Measurements from ENCODE around the gene DPY19L2.
"Not testable (repeated sequence)": the region's sequence is repeated elsewhere in the genome, so short reads cannot be mapped to it uniquely, and the experiment has no call there.

DPY19L2 gene

GRCh38 chr12:63551397-63551796, 116.9 kb downstream of the DPY19L2 start:
- DNase-seq (ENCODE audit: low read depth, low spot score); H3K4me3 ChIP-seq (ENCODE audit: low read length): not testable (repeated sequence)

- not testable (repeated sequence) for H3K4me3 ChIP-seq (ENCODE audit: low read length); DNase-seq (ENCODE audit: low read depth, low spot score)
These were observed 119.3 kb downstream of the DPY19L2 start for GRCh38 chr12:63549034-63549433.

- not testable (repeated sequence) for DNase-seq (ENCODE audit: low read depth, low spot score); H3K4me3 ChIP-seq (ENCODE audit: low read length)
These were observed 122.9 kb downstream of the DPY19L2 start for GRCh38 chr12:63545298-63545916.

- not testable (repeated sequence) for DNase-seq (ENCODE audit: low read depth, low spot score)
These were observed 129.6 kb downstream of the DPY19L2 start for GRCh38 chr12:63538656-63539055.

GRCh38 chr12:63537838-63538237, 130.5 kb downstream of the DPY19L2 start:
- H3K4me3 ChIP-seq (ENCODE audit: low read length); DNase-seq (ENCODE audit: low read depth, low spot score): not testable (repeated sequence)

More at GRCh38 chr12:63538656-63539055, 129.6 kb downstream of the DPY19L2 start:
- not testable (repeated sequence) for H3K4me3 ChIP-seq (ENCODE audit: low read length)

GRCh38 chr12:63529641-63530040, 138.7 kb downstream of the DPY19L2 start:
- H3K4me3 ChIP-seq (ENCODE audit: low read length); DNase-seq (ENCODE audit: low read depth, low spot score): not testable (repeated sequence)

GRCh38 chr12:63525831-63526230, 142.5 kb downstream of the DPY19L2 start:
- no peak overlapping the region for H3K4me3 ChIP-seq (ENCODE audit: low read length)
- no peak for DNase-seq (ENCODE audit: low read depth, low spot score)

GRCh38 chr12:63521706-63522105, 146.6 kb downstream of the DPY19L2 start:
- no peak overlapping the region for H3K4me3 ChIP-seq (ENCODE audit: low read length)
- no peak for DNase-seq (ENCODE audit: low read depth, low spot score)

All from Jurkat, Clone E6-1 (cell line).